Activated naive CD4-positive, alpha-beta T cell treated with anti-CD3 and anti-CD28 coated beads, Interleukin-2, amount 10 ng/mL, durations not matched to agents 7 days and 5 days (primary cell): ENCODE measurements around the gene SAMD4B.
A peak's percentile ranks its signal among the peaks of the same experiment; 100 is the strongest.
"Not testable (repeated sequence)": the region's sequence is repeated elsewhere in the genome, so short reads cannot be mapped to it uniquely, and the experiment has no call there.

Source experiments
- CTCF ChIA-PET: fragments of 350-600 bp; sonication (Branson Sonifier 250); formaldehyde crosslinking; loops from one replicate; lab custom pipeline; 2021; ENCODE audit warnings: antibody characterized with exemption; lab: Charles Lee
- DNase-seq: peaks from one replicate; pipeline ENCODE4 v3.0.0-alpha.2; 2020
- H3K27ac Mint-ChIP-seq: one replicate; pipeline ENCODE4 v1.8.0; 2021; ENCODE audit warnings: mild to moderate bottlenecking, moderate library complexity, mixed read lengths
- H3K27me3 Mint-ChIP-seq: one replicate; pipeline ENCODE4 v1.8.0; 2021; ENCODE audit warnings: mild to moderate bottlenecking, mixed read lengths
- H3K36me3 Mint-ChIP-seq: one replicate; pipeline ENCODE4 v1.8.0; 2021; ENCODE audit warnings: mixed read lengths
- H3K4me1 Mint-ChIP-seq: one replicate; pipeline ENCODE4 v1.8.0; 2021; ENCODE audit warnings: mixed read lengths
- H3K4me3 Mint-ChIP-seq: one replicate; pipeline ENCODE4 v1.8.0; 2021; ENCODE audit warnings: mild to moderate bottlenecking, moderate library complexity, mixed read lengths
- H3K9me3 Mint-ChIP-seq: one replicate; pipeline ENCODE4 v1.8.0; 2021; ENCODE audit warnings: mixed read lengths

SAMD4B gene

DNA sequence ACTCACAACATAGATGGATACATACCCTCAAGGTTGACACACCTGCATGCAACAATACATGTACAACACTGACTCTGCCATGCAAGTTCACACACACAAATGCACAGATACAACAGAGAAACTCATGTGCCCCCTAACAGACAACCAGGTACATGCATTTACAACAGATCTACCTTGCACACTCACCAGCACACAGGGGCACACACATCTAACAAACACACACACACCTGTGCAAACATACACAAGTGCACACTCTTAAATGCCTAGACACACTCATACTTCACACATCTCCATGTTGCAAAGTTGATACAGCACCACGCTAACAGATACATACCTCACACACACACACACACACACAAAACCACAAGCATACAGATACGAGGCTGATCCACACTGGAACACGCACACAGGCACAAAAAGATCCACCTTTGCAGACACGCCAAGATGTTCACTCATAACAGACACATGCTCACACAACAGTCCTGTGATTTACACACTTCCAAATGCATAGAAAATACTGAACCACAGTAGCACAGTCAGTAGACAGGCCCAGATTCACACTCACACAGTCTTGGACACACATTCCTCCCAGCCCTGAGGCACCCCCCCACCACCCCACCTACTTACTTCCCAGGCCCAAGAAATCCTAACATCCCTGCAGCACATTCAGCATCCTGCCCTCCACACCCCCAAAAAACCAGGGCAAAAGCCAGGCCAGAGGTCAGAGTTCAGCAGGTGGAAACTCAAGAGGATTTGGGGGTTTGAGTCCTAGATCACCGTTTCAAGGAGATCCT lies 22.9 kb upstream of the SAMD4B start:
- Mint-ChIP-seq H3K4me3 (peak overlapping the region; percentile 63), H3K9me3 (no peaks in the 10 kb centered on the region), H3K36me3 (peaks cover 13% of the 10 kb centered on the region), H3K4me1 (peaks cover 25% of the 10 kb centered on the region), H3K27me3 (peaks cover 17% of the 10 kb centered on the region), H3K27ac (no peak overlapping the region)
- no peak for DNase-seq
- CTCF ChIA-PET: no interaction called here

- Mint-ChIP-seq H3K27me3 (peaks cover 17% of the 10 kb centered on the region), H3K4me1 (peaks cover 25% of the 10 kb centered on the region), H3K36me3 (peaks cover 13% of the 10 kb centered on the region), H3K4me3 (peak overlapping the region; percentile 68), H3K9me3 (no peaks in the 10 kb centered on the region), H3K27ac (no peak overlapping the region)
- CTCF ChIA-PET: no interaction called here
- DNase-seq: no peak
These were observed 22.4 kb upstream of the SAMD4B start for GRCh38 chr19:39319892-39320248.

- H3K36me3 Mint-ChIP-seq: peaks cover 19% of the 10 kb centered on the region
- peak overlapping the region; percentile 72 for H3K4me3 Mint-ChIP-seq
- no peak for DNase-seq
- peaks cover 17% of the 10 kb centered on the region for H3K27me3 Mint-ChIP-seq
- peak overlapping the region; percentile 24 for H3K27ac Mint-ChIP-seq
- H3K9me3 Mint-ChIP-seq: no peaks in the 10 kb centered on the region
- CTCF ChIA-PET: no interaction called here
- H3K4me1 Mint-ChIP-seq: peaks cover 25% of the 10 kb centered on the region
These were observed 20.9 kb upstream of the SAMD4B start for GRCh38 chr19:39321117-39321831.

DNA sequence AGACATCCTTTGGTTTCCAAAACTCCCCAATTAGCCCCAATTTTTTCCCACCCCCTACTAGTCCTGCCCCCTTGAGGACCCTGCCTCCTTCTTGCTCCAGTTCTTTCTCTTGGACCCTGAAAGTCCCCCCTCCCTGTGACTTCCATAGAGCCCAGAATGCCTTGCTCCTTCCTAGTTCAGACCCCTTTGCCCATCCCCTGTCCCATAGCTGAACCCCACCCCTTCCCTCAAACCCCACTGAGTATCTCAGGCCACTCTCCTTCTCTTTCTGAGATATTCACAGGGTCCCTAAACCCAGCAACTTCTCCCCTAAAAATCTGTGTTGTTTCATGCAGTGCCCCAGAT lies 20.4 kb upstream of the SAMD4B start:
- Mint-ChIP-seq H3K9me3 (no peaks in the 10 kb centered on the region), H3K27ac (no peak overlapping the region), H3K4me1 (peaks cover 25% of the 10 kb centered on the region), H3K36me3 (peaks cover 23% of the 10 kb centered on the region), H3K4me3 (peak overlapping the region; percentile 72), H3K27me3 (peaks cover 17% of the 10 kb centered on the region)
- CTCF ChIA-PET: interaction anchor here (1.3 kb wide), 1 partner anchor 8 kb away, joined by 3 read pairs; no protein-coding TSS in a partner anchor
- no peak for DNase-seq

- CTCF ChIA-PET: no interaction called here
- no peak overlapping the region for H3K4me3 Mint-ChIP-seq
- peaks cover 34% of the 10 kb centered on the region for H3K36me3 Mint-ChIP-seq
- H3K4me1 Mint-ChIP-seq: peaks cover 37% of the 10 kb centered on the region
- no peak overlapping the region for H3K27ac Mint-ChIP-seq
- no peaks in the 10 kb centered on the region for H3K9me3 Mint-ChIP-seq
- DNase-seq: no peak
- H3K27me3 Mint-ChIP-seq: peaks cover 17% of the 10 kb centered on the region
These were observed 17.9 kb upstream of the SAMD4B start for GRCh38 chr19:39324242-39324842.

DNA sequence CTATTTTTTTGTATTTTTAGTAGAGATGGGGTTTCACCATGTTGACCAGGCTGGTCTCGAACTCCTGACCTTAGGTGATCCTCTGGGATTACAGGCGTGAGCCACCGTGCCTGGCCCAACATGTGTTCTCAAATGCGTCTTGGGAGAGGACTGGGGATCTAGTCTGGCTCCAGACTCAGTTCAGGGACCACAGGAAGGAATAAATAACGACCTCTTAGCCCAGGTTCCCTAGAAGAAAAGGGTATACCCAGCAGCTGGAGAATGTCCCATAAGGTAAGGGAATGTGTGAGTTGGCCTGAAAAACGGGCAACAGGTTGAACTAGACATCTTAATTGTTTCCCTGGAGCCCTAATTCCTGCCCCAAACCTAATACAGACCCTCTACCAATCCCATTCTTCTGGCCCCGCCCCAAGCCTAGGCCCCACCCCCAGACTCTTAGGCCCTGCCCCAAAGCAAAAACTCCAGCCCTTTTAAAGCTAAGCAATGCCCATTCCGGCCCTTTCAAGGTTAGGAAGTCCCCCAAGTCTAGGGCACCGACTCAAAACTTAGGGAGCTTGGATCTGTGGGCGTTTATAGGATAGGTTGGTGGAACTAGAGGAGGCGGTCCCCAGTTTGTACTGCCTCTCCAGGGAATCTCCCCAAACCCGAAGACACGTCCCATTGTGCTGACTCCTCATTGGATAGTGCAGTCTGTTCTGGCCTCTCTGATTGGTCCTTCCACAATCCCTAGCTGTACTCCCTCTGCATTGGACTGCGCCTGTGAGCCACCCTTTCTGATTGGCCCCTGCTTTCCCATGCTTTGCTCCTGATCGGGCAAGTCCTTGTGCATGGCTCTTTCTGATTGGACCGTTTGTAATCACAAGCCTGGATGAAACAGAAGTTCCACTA lies 16.2 kb upstream of the SAMD4B start:
- H3K9me3 Mint-ChIP-seq: no peaks in the 10 kb centered on the region
- H3K36me3 Mint-ChIP-seq: peaks cover 42% of the 10 kb centered on the region
- DNase-seq: no peak
- peaks cover 12% of the 10 kb centered on the region for H3K27me3 Mint-ChIP-seq
- no peak overlapping the region for H3K27ac Mint-ChIP-seq
- no peak overlapping the region for H3K4me3 Mint-ChIP-seq
- H3K4me1 Mint-ChIP-seq: peaks cover 43% of the 10 kb centered on the region
- CTCF ChIA-PET: interaction anchor here (0.7 to 2.6 kb wide), 4 partner anchors 80 to 216 kb away, joined by 3 to 15 read pairs (median 5); no protein-coding TSS in a partner anchor

- Mint-ChIP-seq H3K27ac (peak overlapping the region; percentile 42), H3K4me3 (no peak overlapping the region), H3K36me3 (peaks cover 48% of the 10 kb centered on the region), H3K27me3 (no peaks in the 10 kb centered on the region), H3K9me3 (no peaks in the 10 kb centered on the region), H3K4me1 (peaks cover 44% of the 10 kb centered on the region)
- CTCF ChIA-PET: interaction anchor here (0.7 to 2.6 kb wide), 11 partner anchors 20 to 764 kb away, joined by 3 to 15 read pairs (median 3); partner anchors contain the start of gene NCCRP1
- no peak for DNase-seq
These were observed 14.7 kb upstream of the SAMD4B start for GRCh38 chr19:39327363-39328045.

- DNase-seq: peak; percentile 86
- peak overlapping the region; percentile 66 for H3K27ac Mint-ChIP-seq
- no peaks in the 10 kb centered on the region for H3K27me3 Mint-ChIP-seq
- peaks cover 50% of the 10 kb centered on the region for H3K36me3 Mint-ChIP-seq
- H3K4me1 Mint-ChIP-seq: peaks cover 45% of the 10 kb centered on the region
- H3K9me3 Mint-ChIP-seq: no peaks in the 10 kb centered on the region
- no peak overlapping the region for H3K4me3 Mint-ChIP-seq
- CTCF ChIA-PET: interaction anchor here (0.9 to 2.6 kb wide), 9 partner anchors 14 to 206 kb away, joined by 3 to 15 read pairs (median 3); partner anchors contain the start of genes NCCRP1 and SAMD4B
These were observed 14.0 kb upstream of the SAMD4B start for GRCh38 chr19:39328046-39328705.

- Mint-ChIP-seq H3K27me3 (no peaks in the 10 kb centered on the region), H3K4me1 (peaks cover 58% of the 10 kb centered on the region), H3K27ac (peak overlapping the region; percentile 28), H3K9me3 (no peaks in the 10 kb centered on the region), H3K4me3 (no peak overlapping the region), H3K36me3 (peaks cover 60% of the 10 kb centered on the region)
- CTCF ChIA-PET: interaction anchor here (1.3 to 1.5 kb wide), 2 partner anchors 82 to 118 kb away, joined by 4 to 8 read pairs; partner anchors contain the start of gene PLEKHG2
- no peak for DNase-seq
These were observed 12.3 kb upstream of the SAMD4B start for GRCh38 chr19:39329948-39330347.

GRCh38 chr19:39332293-39332692 lies 9.9 kb upstream of the SAMD4B start:
- DNase-seq: no peak
- Mint-ChIP-seq H3K4me1 (peaks cover 73% of the 10 kb centered on the region), H3K36me3 (peaks cover 56% of the 10 kb centered on the region), H3K9me3 (no peaks in the 10 kb centered on the region), H3K4me3 (no peak overlapping the region), H3K27ac (no peak overlapping the region), H3K27me3 (no peaks in the 10 kb centered on the region)
- CTCF ChIA-PET: interaction anchor here (1.0 kb wide), 1 partner anchor 14 kb away, joined by 3 read pairs; no protein-coding TSS in a partner anchor

DNA sequence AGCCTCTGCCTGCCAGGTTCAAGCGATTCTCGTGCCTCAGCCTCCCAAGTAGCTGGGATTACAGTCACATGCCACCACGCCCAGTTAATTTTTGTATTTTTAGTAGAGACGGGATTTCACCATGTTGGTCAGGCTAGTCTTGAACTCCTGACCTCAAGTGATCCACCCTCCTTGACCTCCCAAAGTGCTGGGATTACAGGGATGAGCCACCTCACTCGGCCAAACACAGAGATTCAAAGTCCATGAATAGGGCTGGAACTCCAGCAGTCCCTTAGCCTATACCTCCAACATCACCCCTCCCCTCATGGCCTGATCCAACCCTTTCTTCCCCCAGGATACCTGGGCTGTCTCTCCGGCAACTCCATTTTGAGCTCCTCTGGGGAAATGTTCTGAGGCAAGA lies 9.5 kb upstream of the SAMD4B start:
- not testable (repeated sequence) for H3K27me3 Mint-ChIP-seq, H3K9me3 Mint-ChIP-seq, DNase-seq
- H3K36me3 Mint-ChIP-seq: peaks cover 58% of the 10 kb centered on the region
- H3K4me1 Mint-ChIP-seq: peaks cover 78% of the 10 kb centered on the region
- H3K27ac Mint-ChIP-seq: peak overlapping the region; percentile 42
- CTCF ChIA-PET: interaction anchor here (0.7 to 1.0 kb wide), 2 partner anchors 13 to 382 kb away, joined by 3 read pairs; no protein-coding TSS in a partner anchor
- H3K4me3 Mint-ChIP-seq: peak overlapping the region; percentile 100

GRCh38 chr19:39333507-39333906 lies 8.7 kb upstream of the SAMD4B start:
- CTCF ChIA-PET: interaction anchor here (0.7 to 1.4 kb wide), 3 partner anchors 12 to 383 kb away, joined by 3 to 6 read pairs (median 3); no protein-coding TSS in a partner anchor
- H3K4me1 Mint-ChIP-seq: peaks cover 78% of the 10 kb centered on the region
- DNase-seq: no peak
- H3K27ac Mint-ChIP-seq: peak overlapping the region; percentile 97
- peaks cover 55% of the 10 kb centered on the region for H3K36me3 Mint-ChIP-seq
- H3K4me3 Mint-ChIP-seq: peak overlapping the region; percentile 100
- H3K9me3 Mint-ChIP-seq: no peaks in the 10 kb centered on the region
- H3K27me3 Mint-ChIP-seq: no peaks in the 10 kb centered on the region
